Lower lobe of right lung (tissue), 2 donors: ENCODE data around the gene AOC1. TPM values are rescaled to one million over a fixed set of nuclear protein-coding genes. Genes with fewer than 3 reads are reported as not detected.
A peak's percentile ranks its signal among the peaks of the same experiment; 100 is the strongest.

Experiments
- ATAC-seq, 2 donors: fragments of 200-7000 bp; cut with Tn5 transposase; one replicate each; pipeline ENCODE4 v1.9.1; 2020 to 2022; ENCODE audit warnings: mild to moderate bottlenecking in 2 of 2, moderate library complexity in 2 of 2
- DNase-seq: peaks from one replicate; pipeline ENCODE4 v3.0.0-alpha.2; 2020
- H3K27ac ChIP-seq: fragments of 200-600 bp; one replicate; pipeline ENCODE4 v1.8.0; 2022
- H3K27me3 ChIP-seq: fragments of 200-600 bp; one replicate; pipeline ENCODE4 v1.8.0; 2022; ENCODE audit warnings: low read depth
- H3K36me3 ChIP-seq: fragments of 200-600 bp; one replicate; pipeline ENCODE4 v1.8.0; 2022; ENCODE audit warnings: mild to moderate bottlenecking
- H3K4me1 ChIP-seq: fragments of 200-600 bp; one replicate; pipeline ENCODE4 v1.8.0; 2022
- H3K4me3 ChIP-seq: fragments of 200-600 bp; one replicate; pipeline ENCODE4 v1.8.0; 2022; ENCODE audit warnings: mild to moderate bottlenecking
- H3K9me3 ChIP-seq: fragments of 200-600 bp; one replicate; pipeline ENCODE4 v1.8.0; 2022
- intact Hi-C: fragments of 100-400 bp; cut with DNase I; formaldehyde crosslinking; loops from one replicate; pipeline ENCODE4 v1.11.0; 2022
- total RNA-seq: library from RNA; stranded (reverse); fragmentation: NEBNext Ultra II Directional; extraction: Animal tissue kit (Norgen Biotek cat#: 25700); gene quantifications from one replicate; pipeline ENCODE4 v1.2.1, GENCODE V29; 2021
- TF ChIP-seq, protein P1 (sequence below): fragments of 200-600 bp; IDR thresholded peaks from one replicate; pipeline ENCODE4 v1.8.0; 2022; ENCODE audit warnings: antibody characterized with exemption, mild to moderate bottlenecking
- donor health status: DM: no; HTN: yes; CAD: no; lungs with severe emphysema.

AOC1 gene
- total RNA-seq, 1 donor from 2014 or later: 1.7 TPM

DNA sequence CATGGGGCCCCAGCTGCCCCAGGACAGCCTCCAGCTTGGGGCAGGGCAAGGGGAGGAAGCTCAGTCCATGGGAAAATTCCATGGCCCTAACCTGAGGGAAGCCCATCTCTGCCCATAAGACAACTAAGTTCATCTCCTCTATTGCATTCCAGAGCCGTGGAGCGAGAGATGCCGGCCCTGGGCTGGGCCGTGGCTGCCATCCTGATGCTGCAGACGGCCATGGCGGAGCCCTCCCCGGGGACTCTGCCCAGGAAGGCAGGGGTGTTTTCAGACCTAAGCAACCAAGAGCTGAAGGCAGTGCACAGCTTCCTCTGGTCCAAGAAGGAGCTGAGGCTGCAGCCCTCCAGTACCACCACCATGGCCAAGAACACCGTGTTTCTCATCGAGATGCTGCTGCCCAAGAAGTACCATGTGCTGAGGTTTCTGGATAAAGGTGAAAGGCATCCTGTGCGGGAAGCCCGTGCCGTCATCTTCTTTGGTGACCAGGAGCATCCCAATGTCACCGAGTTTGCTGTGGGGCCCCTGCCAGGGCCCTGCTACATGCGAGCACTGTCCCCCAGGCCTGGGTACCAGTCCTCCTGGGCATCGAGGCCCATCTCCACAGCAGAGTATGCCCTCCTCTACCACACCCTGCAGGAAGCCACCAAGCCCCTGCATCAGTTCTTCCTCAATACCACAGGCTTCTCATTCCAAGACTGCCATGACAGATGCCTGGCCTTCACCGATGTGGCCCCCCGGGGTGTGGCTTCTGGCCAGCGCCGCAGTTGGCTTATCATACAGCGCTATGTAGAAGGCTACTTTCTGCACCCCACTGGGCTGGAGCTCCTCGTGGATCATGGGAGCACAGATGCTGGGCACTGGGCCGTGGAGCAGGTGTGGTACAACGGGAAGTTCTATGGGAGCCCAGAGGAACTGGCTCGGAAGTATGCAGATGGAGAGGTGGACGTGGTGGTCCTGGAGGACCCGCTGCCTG is 4.3 kb downstream of the AOC1 start:
- Histone ChIP-seq H3K9me3 (no peaks in the 10 kb centered on the region), H3K27ac (no peak overlapping the region), H3K4me3 (no peak overlapping the region), H3K4me1 (no peaks in the 10 kb centered on the region), H3K36me3 (no peaks in the 10 kb centered on the region), H3K27me3 (peaks cover 9% of the 10 kb centered on the region)
- TF ChIP-seq, protein P1, sequence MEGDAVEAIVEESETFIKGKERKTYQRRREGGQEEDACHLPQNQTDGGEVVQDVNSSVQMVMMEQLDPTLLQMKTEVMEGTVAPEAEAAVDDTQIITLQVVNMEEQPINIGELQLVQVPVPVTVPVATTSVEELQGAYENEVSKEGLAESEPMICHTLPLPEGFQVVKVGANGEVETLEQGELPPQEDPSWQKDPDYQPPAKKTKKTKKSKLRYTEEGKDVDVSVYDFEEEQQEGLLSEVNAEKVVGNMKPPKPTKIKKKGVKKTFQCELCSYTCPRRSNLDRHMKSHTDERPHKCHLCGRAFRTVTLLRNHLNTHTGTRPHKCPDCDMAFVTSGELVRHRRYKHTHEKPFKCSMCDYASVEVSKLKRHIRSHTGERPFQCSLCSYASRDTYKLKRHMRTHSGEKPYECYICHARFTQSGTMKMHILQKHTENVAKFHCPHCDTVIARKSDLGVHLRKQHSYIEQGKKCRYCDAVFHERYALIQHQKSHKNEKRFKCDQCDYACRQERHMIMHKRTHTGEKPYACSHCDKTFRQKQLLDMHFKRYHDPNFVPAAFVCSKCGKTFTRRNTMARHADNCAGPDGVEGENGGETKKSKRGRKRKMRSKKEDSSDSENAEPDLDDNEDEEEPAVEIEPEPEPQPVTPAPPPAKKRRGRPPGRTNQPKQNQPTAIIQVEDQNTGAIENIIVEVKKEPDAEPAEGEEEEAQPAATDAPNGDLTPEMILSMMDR: no peak
- ATAC-seq: no peak
- DNase-seq: no peak
- intact Hi-C loops: no loop called here

DNA sequence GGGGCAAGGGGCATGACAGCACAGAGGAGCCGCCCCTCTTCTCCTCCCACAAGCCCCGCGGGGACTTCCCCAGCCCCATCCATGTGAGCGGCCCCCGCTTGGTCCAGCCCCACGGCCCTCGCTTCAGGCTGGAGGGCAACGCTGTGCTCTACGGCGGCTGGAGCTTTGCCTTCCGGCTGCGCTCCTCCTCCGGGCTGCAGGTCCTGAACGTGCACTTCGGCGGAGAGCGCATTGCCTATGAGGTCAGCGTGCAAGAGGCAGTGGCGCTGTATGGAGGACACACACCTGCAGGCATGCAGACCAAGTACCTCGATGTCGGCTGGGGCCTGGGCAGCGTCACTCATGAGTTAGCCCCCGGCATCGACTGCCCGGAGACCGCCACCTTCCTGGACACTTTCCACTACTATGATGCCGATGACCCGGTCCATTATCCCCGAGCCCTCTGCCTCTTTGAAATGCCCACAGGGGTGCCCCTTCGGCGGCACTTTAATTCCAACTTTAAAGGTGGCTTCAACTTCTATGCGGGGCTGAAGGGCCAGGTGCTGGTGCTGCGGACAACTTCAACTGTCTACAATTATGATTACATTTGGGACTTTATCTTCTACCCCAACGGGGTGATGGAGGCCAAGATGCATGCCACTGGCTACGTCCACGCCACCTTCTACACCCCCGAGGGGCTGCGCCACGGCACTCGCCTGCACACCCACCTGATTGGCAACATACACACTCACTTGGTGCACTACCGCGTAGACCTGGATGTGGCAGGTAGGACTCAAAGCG is 5.1 kb downstream of the AOC1 start:
- intact Hi-C loops: no loop called here
- Histone ChIP-seq H3K9me3 (no peaks in the 10 kb centered on the region), H3K27ac (no peak overlapping the region), H3K4me1 (no peaks in the 10 kb centered on the region), H3K36me3 (no peaks in the 10 kb centered on the region), H3K27me3 (peaks cover 3% of the 10 kb centered on the region), H3K4me3 (no peak overlapping the region)
- DNase-seq (no peak), ATAC-seq (no peak)
- TF ChIP-seq, protein P1: no peak

DNA sequence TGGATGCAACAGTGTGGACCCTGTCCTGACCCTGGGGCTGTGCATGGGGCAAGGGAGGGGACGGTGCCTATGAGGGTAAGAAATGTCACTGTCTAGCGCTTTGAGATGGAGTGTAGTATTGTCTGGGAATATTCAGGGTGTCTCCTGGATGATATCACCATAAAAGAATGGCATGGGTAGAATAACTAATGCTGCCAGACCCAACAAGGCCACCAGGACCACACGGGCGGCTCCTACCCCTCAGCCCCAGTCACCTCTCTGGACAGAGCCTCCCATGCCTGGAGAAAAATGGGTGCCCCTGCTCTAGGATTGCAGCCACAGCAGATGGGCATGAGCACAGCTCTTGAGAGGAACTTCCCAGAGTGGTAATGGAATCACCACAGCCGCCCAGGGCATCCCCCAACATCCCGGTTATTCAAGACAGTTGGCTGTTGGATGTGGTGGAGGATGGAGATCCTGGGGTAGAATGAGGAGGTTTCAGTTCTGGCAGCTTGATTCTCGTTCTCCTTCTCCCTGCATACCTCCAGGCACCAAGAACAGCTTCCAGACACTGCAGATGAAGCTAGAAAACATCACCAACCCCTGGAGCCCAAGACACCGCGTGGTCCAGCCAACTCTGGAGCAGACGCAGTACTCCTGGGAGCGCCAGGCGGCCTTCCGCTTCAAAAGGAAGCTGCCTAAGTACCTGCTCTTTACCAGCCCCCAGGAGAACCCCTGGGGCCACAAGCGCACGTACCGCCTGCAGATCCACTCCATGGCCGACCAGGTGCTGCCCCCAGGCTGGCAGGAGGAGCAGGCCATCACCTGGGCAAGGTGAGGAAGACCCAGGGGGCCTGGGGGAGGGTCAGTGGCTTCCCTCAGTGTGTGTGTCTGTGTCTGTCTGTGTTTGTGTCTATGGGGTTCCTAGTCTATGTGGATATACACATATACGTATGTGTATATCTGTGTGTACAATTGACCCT is 6.2 kb downstream of the AOC1 start:
- Histone ChIP-seq H3K27ac (no peak overlapping the region), H3K4me3 (no peak overlapping the region), H3K36me3 (no peaks in the 10 kb centered on the region), H3K27me3 (no peaks in the 10 kb centered on the region), H3K9me3 (no peaks in the 10 kb centered on the region), H3K4me1 (no peaks in the 10 kb centered on the region)
- DNase-seq (no peak), ATAC-seq (no peak)
- intact Hi-C loops: no loop called here
- TF ChIP-seq, protein P1: no peak

DNA sequence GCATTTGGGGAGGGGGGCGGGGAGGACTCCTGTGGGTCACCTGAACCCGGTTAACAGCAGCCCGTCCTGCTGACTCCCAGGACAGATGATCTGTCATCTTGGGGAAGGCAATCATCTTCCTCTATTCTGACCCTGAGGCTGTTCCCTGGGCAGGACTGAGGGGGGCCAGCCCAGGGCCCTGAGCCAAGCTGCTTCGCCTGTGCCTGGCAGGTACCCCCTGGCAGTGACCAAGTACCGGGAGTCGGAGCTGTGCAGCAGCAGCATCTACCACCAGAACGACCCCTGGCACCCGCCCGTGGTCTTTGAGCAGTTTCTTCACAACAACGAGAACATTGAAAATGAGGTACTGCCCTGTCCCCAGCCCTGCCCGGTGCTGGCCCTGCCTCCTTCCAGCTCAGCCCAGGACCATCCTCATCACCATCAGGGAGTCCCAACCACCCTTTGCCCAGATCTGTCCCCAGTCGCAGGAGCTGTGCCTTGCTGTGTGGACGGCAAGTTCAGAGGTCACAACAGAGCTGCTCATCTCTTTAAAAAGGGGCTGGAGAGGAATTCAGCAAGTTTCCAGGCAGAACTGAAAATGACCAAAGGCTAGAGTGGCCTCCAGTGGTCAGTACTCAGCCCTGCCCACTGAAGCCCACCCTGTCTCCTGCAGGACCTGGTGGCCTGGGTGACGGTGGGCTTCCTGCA is 8.1 kb downstream of the AOC1 start:
- peak in 1 of 2 donors; percentile 12 for ATAC-seq
- H3K27ac ChIP-seq: no peak overlapping the region
- no peak overlapping the region for H3K4me3 ChIP-seq
- TF ChIP-seq, protein P1: no peak
- no peaks in the 10 kb centered on the region for H3K27me3 ChIP-seq
- no peaks in the 10 kb centered on the region for H3K9me3 ChIP-seq
- H3K4me1 ChIP-seq: no peaks in the 10 kb centered on the region
- DNase-seq: no peak
- H3K36me3 ChIP-seq: no peaks in the 10 kb centered on the region
- intact Hi-C loops: no loop called here
